ENCODE data around the gene NRG4. TPM values are rescaled to one million over a fixed set of nuclear protein-coding genes. Genes with fewer than 3 reads are reported as not detected.

The NRG4 gene
- total RNA-seq, 1 experiment from 2014 or later = 1.0 TPM

DNA sequence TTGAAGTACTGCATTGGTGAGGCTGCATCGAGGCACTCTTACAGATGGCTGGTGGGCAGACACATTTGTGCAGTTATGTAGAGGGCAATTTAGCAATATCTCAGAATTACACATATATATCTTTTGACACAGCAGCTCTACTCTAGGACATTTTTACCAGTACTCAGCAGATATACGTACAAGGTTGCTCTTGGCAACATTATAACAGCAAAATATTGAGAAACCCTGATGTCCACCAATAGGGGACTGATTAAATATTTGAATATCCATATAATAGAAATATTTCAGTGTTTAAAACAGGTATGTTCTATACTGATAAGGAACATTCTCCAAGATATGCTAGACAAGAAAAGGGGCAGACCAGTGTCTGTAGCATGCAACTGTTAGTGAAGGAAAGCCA lies 116.5 kb downstream of the NRG4 start (continued):
- TF ChIP-seq, protein P1, sequence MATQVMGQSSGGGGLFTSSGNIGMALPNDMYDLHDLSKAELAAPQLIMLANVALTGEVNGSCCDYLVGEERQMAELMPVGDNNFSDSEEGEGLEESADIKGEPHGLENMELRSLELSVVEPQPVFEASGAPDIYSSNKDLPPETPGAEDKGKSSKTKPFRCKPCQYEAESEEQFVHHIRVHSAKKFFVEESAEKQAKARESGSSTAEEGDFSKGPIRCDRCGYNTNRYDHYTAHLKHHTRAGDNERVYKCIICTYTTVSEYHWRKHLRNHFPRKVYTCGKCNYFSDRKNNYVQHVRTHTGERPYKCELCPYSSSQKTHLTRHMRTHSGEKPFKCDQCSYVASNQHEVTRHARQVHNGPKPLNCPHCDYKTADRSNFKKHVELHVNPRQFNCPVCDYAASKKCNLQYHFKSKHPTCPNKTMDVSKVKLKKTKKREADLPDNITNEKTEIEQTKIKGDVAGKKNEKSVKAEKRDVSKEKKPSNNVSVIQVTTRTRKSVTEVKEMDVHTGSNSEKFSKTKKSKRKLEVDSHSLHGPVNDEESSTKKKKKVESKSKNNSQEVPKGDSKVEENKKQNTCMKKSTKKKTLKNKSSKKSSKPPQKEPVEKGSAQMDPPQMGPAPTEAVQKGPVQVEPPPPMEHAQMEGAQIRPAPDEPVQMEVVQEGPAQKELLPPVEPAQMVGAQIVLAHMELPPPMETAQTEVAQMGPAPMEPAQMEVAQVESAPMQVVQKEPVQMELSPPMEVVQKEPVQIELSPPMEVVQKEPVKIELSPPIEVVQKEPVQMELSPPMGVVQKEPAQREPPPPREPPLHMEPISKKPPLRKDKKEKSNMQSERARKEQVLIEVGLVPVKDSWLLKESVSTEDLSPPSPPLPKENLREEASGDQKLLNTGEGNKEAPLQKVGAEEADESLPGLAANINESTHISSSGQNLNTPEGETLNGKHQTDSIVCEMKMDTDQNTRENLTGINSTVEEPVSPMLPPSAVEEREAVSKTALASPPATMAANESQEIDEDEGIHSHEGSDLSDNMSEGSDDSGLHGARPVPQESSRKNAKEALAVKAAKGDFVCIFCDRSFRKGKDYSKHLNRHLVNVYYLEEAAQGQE (IDR thresholded peaks at IDR 0.05; ENCODE audit: low read depth) = no peak
- TF ChIP-seq ZNF274 (IDR thresholded peaks at IDR 0.05; ENCODE audit: low read depth, low read length) (no peak), RAD21 (IDR thresholded peaks at IDR 0.05; ENCODE audit: low read depth) (no peak)

DNA sequence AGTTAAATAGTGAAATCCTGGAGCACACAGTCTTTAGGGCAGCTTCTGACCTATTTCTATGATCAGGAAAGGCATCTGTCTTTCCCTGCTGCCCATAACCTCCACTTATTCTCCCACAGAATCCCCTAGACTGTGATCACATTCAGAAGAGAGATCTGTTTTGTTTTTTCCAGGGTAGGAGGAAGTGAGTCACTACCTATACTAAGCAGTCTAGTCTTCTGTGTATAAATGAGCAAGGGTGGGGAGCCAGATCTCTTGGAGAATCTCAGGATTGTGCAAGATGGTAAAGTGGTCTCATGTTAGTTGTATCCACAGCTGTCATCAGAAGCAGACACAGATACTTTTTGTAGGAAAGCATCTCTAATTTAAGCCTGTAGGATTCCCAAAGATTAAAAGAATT lies 120.3 kb downstream of the NRG4 start:
- H3K36me3 ChIP-seq (ENCODE audit: control insufficient read depth in 1 of 2, insufficient read depth in 2 of 2, low read length in 2 of 2) = no peaks in the 10 kb centered on the region
- H3K79me2 ChIP-seq (ENCODE audit: insufficient read depth, low read length) = no peaks in the 10 kb centered on the region
- H3K9me2 ChIP-seq (ENCODE audit: insufficient read depth) = no peaks in the 10 kb centered on the region
- H3K27ac ChIP-seq (ENCODE audit: low read depth, low read length) = no peak overlapping the region
- no peaks in the 10 kb centered on the region for H3K27me3 ChIP-seq (ENCODE audit: insufficient read depth, low read length)
- H4K20me1 ChIP-seq (ENCODE audit: insufficient read depth) = no peaks in the 10 kb centered on the region
- peak overlapping the region; percentile 7; the same call in 1 of the 2 replicates for H3K9ac ChIP-seq (ENCODE audit: low read length)
- no peak overlapping the region for H2AFZ ChIP-seq (ENCODE audit: low read depth, low read length, poor library complexity, severe bottlenecking)
- intact Hi-C loops (cut with micrococcal nuclease) = no loop called here
- TF ChIP-seq FOSL1 (IDR thresholded peaks at IDR 0.05; ENCODE audit: low read depth) = peak; percentile 62
- TF ChIP-seq CEBPB (IDR thresholded peaks at IDR 0.05; ENCODE audit: low read depth) = peak; percentile 58
- no peak for TF ChIP-seq SIN3A (IDR thresholded peaks at IDR 0.05; ENCODE audit: low read depth)
- no peak for TF ChIP-seq SP1 (IDR thresholded peaks at IDR 0.05; ENCODE audit: low read depth)
- TF ChIP-seq POLR2A (IDR thresholded peaks at IDR 0.05; ENCODE audit: borderline replicate concordance, extremely low read depth, insufficient read depth, insufficient read length) = no peak
- peak; percentile 42; the same call in 1 of the 2 replicates for TF ChIP-seq JUND (IDR thresholded peaks at IDR 0.05)
- RAD21 ChIA-PET (ENCODE audit: low non-redundant PET in 1 of 2, low total read pairs in 2 of 2, uncharacterized antibody in 2 of 2, unreplicated experiment in 2 of 2) = no interaction called here
- H3K4me1 ChIP-seq (ENCODE audit: control insufficient read depth in 1 of 2, insufficient read depth in 2 of 2, low read length in 2 of 2) = peaks cover 0 to 8% of the 10 kb centered on the region in 2 experiments; a peak in 2 of 4 replicates
- POLR2A ChIA-PET = no interaction called here
- CTCF ChIA-PET = no interaction called here
- no TSS peak for BruUV-seq (replicated peaks)
- no peak; the same call in 1 of the 2 replicates for ATAC-seq
- no peak for DNase-seq (ENCODE audit: low read depth, low spot score)
- H3K4me2 ChIP-seq (ENCODE audit: low read length) = peak overlapping the region; percentile 37
- no peaks in the 10 kb centered on the region for H3K9me3 ChIP-seq (ENCODE audit: control insufficient read depth in 1 of 2, insufficient read depth in 1 of 2, low read depth in 1 of 2, low read length in 2 of 2)
- H3K4me3 ChIP-seq (replicated peaks in 1 of 2; ENCODE audit: low read depth in 1 of 2, low read length in 2 of 2) = no peak overlapping the region

Other genes with a start within 250 kb of the NRG4 start
- 12.3 TPM for gene UBE2Q2, start 169.0 kb downstream of the NRG4 start, total RNA-seq (2021; ENCODE audit: unreplicated experiment)
- 60.3 TPM for gene FBXO22, start 108.5 kb downstream of the NRG4 start, total RNA-seq (2021; ENCODE audit: unreplicated experiment)
- gene TMEM266, start 47.6 kb upstream of the NRG4 start, total RNA-seq (2021; ENCODE audit: unreplicated experiment) = 0.91 TPM

All from HCT116 (cell line).